ENCODE measurements around the gene NABP1. TPM values are rescaled to one million over a fixed set of nuclear protein-coding genes. Genes with fewer than 3 reads are reported as not detected.

The NABP1 gene
- total RNA-seq, 1 donor from 2014 or later = 13.0 TPM

GRCh38 chr2:191719938-191720337, 42.0 kb downstream of the NABP1 start:
- no peak for DNase-seq
- no peak overlapping the region for H3K27ac Mint-ChIP-seq (ENCODE audit: unreplicated experiment)
- H3K4me1 Mint-ChIP-seq (ENCODE audit: low read depth, unreplicated experiment) = peaks cover 37% of the 10 kb centered on the region
- peaks cover 6% of the 10 kb centered on the region for H3K27me3 Mint-ChIP-seq (ENCODE audit: unreplicated experiment)
- no peak for TF ChIP-seq CTCF (IDR thresholded peaks at IDR 0.05; ENCODE audit: partially characterized antibody, unreplicated experiment)
- H3K4me3 Mint-ChIP-seq (ENCODE audit: unreplicated experiment) = no peak overlapping the region
- H3K36me3 Mint-ChIP-seq (ENCODE audit: unreplicated experiment) = no peaks in the 10 kb centered on the region
- peaks cover 5% of the 10 kb centered on the region for H3K9me3 Mint-ChIP-seq (ENCODE audit: unreplicated experiment)

GRCh38 chr2:191721331-191721730, 43.4 kb downstream of the NABP1 start:
- Mint-ChIP-seq H3K4me3 (ENCODE audit: unreplicated experiment) (no peak overlapping the region), H3K4me1 (ENCODE audit: low read depth, unreplicated experiment) (peaks cover 31% of the 10 kb centered on the region), H3K27ac (ENCODE audit: unreplicated experiment) (peak overlapping the region; percentile 67), H3K9me3 (ENCODE audit: unreplicated experiment) (peaks cover 5% of the 10 kb centered on the region), H3K27me3 (ENCODE audit: unreplicated experiment) (peaks cover 6% of the 10 kb centered on the region), H3K36me3 (ENCODE audit: unreplicated experiment) (no peaks in the 10 kb centered on the region)
- TF ChIP-seq CTCF (IDR thresholded peaks at IDR 0.05; ENCODE audit: partially characterized antibody, unreplicated experiment) = no peak
- no peak for DNase-seq

- H3K4me3 Mint-ChIP-seq (ENCODE audit: unreplicated experiment) = no peak overlapping the region
- H3K27ac Mint-ChIP-seq (ENCODE audit: unreplicated experiment) = no peak overlapping the region
- H3K9me3 Mint-ChIP-seq (ENCODE audit: unreplicated experiment) = no peaks in the 10 kb centered on the region
- TF ChIP-seq CTCF (IDR thresholded peaks at IDR 0.05; ENCODE audit: partially characterized antibody, unreplicated experiment) = no peak
- H3K36me3 Mint-ChIP-seq (ENCODE audit: unreplicated experiment) = no peaks in the 10 kb centered on the region
- no peak for DNase-seq
- H3K27me3 Mint-ChIP-seq (ENCODE audit: unreplicated experiment) = peaks cover 2% of the 10 kb centered on the region
- peaks cover 23% of the 10 kb centered on the region for H3K4me1 Mint-ChIP-seq (ENCODE audit: low read depth, unreplicated experiment)
Observed at GRCh38 chr2:191724015-191724414, 46.1 kb downstream of the NABP1 start.

- Mint-ChIP-seq H3K27me3 (ENCODE audit: unreplicated experiment) (no peaks in the 10 kb centered on the region), H3K27ac (ENCODE audit: unreplicated experiment) (no peak overlapping the region), H3K9me3 (ENCODE audit: unreplicated experiment) (no peaks in the 10 kb centered on the region), H3K4me3 (ENCODE audit: unreplicated experiment) (no peak overlapping the region), H3K36me3 (ENCODE audit: unreplicated experiment) (no peaks in the 10 kb centered on the region), H3K4me1 (ENCODE audit: low read depth, unreplicated experiment) (peaks cover 12% of the 10 kb centered on the region)
- DNase-seq = no peak
- TF ChIP-seq CTCF (IDR thresholded peaks at IDR 0.05; ENCODE audit: partially characterized antibody, unreplicated experiment) = no peak
Observed at GRCh38 chr2:191728750-191729624, 51.1 kb downstream of the NABP1 start.

GRCh38 chr2:191730263-191730662, 52.3 kb downstream of the NABP1 start:
- no peak for TF ChIP-seq CTCF (IDR thresholded peaks at IDR 0.05; ENCODE audit: partially characterized antibody, unreplicated experiment)
- no peak for DNase-seq
- H3K9me3 Mint-ChIP-seq (ENCODE audit: unreplicated experiment) = no peaks in the 10 kb centered on the region
- no peak overlapping the region for H3K4me3 Mint-ChIP-seq (ENCODE audit: unreplicated experiment)
- no peaks in the 10 kb centered on the region for H3K36me3 Mint-ChIP-seq (ENCODE audit: unreplicated experiment)
- H3K4me1 Mint-ChIP-seq (ENCODE audit: low read depth, unreplicated experiment) = peaks cover 8% of the 10 kb centered on the region
- no peaks in the 10 kb centered on the region for H3K27me3 Mint-ChIP-seq (ENCODE audit: unreplicated experiment)
- no peak overlapping the region for H3K27ac Mint-ChIP-seq (ENCODE audit: unreplicated experiment)
